ENCODE results near the gene PRKAG3. TPM values are rescaled to one million over a fixed set of nuclear protein-coding genes. Genes with fewer than 3 reads are reported as not detected.
A peak's percentile ranks its signal among the peaks of the same experiment; 100 is the strongest.
"Not testable (repeated sequence)": the region's sequence is repeated elsewhere in the genome, so short reads cannot be mapped to it uniquely, and the experiment has no call there.

The PRKAG3 gene
- polyA plus RNA-seq, 1 donor = 0.15 TPM

DNA sequence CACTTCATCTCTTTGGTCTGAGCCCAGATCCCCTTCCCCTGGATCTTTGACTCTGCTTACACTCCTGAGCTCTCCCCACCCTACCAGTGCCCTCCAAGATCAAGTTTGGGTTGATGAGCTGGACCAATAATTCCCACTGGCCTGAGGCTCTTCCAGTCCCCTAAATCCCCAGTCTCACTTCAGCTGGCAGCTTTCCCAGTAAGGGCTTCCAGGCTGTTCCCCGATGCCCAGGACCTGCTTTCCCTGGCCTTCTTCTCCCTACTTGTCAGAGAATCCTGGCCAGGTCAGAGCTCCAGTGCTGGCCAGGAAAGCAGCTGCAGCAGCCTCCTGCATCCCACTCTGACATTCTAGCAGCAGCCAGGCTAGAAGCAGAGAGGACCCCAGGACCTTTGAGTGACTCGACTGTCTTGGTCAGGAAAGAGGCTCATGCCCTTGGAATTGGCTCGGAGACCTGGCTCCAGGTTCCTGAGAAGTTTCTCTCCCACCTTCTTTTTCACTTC, 31.5 kb upstream of the PRKAG3 start:
- no peak for DNase-seq

DNA sequence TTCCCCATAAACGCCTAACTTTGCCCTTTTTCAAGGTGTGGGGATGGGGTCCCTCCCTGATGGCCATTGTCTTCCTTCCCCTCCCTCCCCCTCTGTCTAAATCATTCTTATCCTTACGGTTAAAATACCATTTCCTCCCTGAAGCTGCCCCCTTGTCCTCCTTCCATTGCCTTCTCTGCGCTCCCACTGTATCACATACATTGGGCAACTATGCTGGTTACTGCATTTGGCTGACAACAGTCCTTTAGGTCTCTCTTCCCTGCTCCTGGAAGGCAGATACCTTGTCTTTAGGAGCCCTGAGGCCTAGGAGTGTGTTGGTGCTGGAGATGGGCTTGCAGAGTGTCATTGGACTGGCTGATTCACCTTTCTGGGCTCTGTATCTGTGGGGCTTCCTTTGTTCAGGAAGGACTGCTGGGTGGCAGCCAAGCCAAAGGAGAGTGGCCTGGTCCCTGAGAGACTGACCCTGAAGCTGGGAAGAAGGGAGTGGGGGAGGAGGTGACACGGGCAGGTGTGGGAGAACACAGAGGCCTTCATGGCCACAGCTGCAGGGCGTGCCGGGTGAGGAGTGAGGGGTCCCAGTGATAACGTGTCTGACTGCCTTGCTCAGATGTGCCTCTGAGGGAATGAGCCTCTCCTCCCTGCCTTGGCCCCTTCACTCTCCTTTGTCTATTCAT, 30.2 kb upstream of the PRKAG3 start:
- DNase-seq = no peak

DNA sequence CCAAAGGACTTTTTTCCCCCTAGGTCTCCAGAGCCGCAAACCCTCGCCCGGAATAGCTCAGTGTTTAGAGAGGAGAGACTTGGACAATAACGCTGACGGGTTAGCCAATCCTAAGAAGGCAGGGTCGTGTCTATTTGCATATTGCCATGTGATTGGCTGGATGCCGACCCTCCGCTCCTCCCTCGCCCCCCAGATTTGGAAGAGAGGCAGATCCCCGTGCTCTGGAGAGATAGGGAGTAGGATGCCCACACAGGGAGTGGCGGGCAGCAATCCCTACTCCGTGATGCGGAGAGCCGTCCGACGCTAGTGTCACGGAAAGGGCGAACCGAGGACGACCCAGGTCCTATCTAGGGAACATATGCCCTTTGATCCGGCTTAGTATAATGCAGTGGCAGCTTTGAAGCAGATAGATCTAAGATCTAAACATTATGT, 29.4 kb upstream of the PRKAG3 start:
- peak; percentile 84 for DNase-seq

DNA sequence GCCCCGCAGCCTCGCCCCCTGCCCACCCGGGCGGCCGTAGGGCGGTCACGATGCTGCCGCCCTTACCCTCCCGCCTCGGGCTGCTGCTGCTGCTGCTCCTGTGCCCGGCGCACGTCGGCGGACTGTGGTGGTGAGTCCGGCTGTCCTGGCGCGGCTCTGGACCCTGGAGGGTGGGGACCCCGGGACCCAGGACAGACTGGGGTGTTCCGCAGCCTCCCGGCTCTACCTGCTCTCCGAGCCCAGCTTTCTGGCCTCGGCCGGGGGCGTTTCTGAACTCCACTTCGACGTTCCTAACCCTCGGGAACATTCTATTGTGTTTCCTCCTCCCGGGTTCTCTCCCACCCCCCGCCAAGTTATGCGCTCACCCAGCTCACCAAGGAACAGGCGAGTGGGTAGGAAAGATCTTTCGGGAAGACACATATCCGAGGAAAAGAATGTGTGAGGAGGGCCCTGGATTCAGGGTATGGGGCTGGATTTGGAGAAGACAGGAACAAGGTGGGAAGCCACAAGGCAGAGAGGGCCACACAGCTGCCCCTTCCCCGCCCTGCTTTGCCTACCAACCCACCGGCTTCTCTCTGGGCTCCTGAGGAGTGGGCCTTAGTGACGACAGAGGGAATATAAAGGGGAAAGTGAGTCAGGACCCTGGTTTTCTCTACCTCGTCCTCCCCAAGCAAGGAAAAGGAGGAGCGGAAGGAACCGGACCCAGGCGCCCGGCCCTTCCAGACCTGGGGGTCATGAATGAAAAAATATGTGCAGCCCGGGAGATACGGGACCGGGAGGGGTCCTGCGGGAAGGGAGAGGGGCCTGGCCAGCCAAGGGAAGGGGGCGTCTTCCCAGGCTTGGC, 28.6 kb upstream of the PRKAG3 start:
- DNase-seq = no peak

DNA sequence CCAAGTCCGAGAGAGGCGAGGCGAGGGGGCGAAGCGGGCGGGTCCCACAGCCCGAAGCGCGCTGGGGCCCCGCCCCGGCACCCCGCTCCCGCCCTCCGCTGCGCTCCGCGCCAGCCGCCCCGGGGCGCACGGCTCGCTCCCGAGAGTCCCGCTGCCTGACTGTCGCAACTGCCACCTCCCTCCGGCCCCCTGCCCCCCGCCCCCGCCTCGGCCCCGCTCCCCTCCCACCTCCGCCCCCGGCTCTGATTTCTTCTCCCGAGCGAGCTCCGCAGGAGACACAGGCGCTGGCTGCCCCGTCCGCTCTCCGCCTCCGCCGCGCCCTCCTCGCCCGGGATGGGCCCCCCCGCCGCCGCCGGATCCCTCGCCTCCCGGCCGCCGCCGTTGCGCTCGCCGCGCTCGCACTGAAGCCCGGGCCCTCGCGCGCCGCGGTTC, 28.0 kb upstream of the PRKAG3 start, which contains the start of gene WNT6:
WNT6 (plus strand) TSS at position 250 of the 432 bp plus-strand sequence. CDS start 233 bp downstream, outside the sequence.
- DNase-seq = no peak

DNA sequence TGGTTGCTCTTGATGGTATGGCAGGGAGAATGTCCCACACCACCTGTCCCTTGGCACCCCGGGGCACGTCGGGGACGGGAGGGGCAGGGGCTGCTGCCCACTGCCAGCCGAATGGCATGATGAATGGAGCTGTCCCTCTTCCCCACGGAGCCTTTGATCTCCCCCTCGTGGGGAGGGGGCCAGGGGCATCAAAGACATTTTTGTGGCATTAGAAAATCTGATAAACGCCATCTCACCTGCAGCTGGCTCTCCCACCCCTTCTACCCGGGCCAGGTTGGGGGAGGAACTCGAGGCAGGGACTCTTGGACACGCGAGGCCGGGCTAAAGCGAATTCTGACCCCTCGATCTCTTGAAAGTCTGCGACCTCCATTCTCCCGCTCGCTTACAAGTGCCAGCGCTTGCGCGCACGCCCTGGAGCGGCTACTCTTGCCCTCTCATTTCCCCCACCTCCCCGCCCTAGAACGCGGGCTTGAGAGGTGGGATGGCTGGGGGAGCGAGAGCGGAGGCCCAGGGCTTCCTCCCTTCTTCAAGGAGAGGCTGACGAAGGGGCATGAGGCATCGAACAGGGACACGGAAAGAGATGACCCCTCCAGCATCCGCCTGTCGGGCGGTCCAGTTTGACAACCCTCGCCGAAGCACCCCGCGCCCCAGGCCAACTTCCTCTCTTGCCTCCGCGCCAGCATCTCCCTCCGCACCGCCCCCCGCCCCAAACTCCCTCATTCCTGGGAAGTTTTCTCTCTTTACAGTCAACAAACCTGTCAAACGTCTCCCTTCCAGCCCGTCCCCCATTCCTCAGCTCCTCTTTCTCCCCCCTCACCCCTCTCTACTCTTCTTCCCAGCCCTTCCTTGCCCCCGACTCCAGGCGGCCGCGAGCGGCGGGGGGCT, 27.3 kb upstream of the PRKAG3 start:
- no peak for DNase-seq

DNA sequence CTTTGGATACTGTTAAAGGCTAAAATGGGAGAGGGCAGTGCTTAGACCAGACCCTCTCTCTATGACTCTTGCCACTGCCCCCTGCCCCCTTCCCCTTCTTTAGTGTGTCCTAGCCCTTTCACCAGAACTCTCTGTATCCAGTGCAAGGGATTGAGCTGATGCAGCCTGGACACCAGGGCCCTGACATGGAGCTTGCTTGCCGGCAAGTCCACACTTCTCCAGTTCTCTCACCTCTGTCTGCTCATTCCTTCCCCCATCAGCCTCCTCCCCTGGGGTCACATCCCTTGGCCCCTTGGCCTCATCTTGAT, 26.5 kb upstream of the PRKAG3 start:
- DNase-seq = no peak

DNA sequence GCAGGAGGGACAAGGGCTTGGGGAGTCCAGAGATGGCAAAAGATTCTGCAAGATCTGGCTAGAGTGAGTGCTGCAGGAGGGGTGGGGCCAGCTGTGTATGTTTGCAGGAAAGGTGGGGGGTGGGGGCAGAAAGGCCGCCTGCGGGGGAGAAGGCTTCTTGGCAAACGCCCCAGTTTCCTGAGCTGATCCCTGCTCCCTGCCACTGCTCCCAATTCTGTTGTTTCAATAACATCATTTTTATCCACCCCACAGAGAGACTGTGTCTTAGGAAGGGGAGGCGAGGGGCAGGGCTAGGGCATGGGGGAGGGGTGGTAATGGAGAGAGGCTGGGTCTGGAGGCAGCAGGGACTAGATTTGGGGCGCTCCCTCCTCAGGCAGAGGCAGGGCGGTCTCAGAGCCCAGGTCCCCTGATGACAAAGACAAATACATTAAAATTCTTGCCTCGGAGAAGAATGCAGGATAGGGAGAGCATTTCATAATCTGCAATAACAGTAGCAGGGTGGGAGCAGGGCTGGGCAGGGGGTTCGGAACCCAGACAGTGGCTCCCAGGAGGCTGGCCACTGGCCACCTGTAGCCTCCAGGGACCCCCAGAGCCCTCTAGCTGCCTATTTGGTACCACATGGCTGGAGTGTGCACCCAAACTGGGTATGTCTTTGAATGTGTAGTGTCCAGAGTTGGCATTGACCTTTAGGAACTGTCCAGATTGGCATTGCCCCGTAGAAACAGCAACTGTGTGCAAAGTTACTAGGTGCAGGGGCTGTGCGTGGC, 26.0 kb upstream of the PRKAG3 start:
- DNase-seq = no peak

DNA sequence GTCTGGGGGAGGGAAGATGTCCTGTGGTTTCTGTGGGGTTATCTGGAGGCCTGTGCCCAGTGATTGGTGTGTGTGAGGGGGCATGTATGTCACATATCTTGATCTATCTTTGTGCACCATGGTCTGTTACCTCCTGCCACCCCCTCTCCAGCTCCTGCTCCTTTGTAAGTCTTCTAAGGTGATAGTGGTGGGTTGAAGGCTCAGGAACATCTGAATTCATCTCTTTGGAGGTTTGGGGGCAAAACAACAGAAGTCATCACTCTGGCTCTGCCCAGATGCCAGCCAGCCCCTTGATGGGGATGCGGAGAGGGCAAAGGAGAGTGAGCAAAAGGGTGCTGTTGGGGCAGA, 25.3 kb upstream of the PRKAG3 start:
- no peak for DNase-seq

DNA sequence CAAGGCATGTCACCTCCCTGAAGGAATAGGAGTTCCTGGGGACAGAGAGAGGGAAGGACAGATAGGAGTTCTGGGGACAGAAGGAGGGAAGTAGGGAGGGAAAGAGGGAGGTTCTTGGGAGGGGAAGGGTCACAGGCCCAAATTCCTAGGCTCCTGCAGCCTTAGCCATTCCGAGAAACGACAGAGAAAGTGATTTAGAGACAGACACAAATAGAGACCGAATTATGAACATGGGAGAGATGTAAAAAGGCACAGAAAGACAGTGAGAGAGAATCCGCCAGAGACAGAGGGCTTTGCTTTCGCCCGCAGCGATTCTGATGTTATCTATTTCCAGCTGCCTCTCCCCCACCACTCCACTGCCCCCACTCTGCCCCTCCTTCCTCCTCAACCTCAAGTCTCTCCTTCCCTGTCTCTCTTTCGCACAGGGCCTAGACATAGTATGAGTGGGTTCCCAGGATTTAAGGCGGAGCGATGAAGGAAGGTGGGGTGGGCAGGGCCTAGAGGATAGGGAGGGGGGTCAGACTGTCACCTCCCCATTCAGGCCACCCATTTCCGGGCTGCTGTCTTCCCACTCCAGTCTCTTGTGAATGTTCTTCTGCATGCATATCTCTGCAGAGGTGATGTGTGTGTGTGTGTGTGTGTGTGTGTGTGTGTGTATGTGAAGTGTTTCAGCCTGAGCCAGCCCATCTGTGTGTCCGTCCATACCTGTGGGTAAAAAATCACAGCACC, 24.7 kb upstream of the PRKAG3 start:
- no peak for DNase-seq

DNA sequence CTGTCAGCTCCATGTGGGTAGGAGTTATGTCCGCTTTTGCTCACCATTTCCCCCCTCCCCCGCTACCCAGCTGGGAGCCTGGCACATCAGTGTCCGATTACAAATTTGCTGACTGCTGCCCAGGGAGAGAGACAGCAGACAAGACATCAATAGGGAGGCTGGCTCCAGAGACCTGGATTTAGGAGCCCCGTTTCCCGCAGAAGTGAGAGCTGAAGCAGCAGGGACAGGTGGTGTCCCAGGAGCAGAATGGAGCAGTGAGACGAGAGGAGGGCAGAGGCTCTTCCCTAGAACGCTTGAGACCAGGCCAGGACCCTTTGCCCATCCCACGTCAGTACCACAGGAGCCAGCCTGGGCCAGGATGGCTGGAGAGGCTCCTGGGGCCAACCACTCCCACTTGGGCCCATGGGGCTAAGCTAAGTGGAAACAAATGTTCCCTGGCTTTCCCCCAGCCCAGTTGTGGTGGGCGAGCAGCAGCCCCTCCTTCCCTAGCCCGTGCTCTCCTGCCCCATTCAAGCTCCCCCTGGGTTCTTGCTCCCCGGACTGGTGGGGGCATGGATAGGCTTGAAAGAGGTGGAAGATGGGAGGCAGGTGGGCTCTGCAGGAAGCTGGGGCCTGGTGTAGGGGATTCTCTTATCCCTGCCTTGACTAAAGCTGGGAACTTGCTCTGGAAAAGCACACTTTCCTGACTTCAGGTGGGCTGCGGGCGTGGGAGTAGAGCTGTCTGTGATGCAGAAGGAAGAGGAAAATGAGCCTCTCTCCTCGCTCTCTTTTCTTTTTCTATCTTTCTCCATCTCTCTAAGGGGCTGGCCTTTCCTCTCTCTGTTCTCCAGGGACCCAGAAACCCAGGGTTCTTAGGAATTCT, 23.9 kb upstream of the PRKAG3 start:
- no peak for DNase-seq

DNA sequence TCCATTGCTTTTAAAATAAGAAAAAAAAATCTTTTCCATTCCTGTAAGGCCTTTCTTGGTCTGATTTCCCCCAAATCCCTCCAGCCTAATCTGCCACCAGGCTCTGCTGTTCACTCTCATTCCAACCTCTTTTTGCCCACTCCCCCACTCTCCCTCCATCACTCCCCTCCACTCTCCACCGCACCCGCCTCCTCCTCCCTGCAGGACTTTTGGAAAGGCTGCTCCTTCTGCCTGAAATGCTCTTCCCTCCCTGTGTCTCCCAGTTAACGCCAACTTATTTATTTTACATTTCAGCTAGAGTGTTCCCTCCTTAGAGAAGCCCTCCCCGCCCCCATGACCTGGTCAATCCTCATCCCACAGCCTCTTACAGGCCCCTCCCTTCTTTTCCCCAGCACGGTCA, 23.3 kb upstream of the PRKAG3 start:
- DNase-seq = no peak

DNA sequence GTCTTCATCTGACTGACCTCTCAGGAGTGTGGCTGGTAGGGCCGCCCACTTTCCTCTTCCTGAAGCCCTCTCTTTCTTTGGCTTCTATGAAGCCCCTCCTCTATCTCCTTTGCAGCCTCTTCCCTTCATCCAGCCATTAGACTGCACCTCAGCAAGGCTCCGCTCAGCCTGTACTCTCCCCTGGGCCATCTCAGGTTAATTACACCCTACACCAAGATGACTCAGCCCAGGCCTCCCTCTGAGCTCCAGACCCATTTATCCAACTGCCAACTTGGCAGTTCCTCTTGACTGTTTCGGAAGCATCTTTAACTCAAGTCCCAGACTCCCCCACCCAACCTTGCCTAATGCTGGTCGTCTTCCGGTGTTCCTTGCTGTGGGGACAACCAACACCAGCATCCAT, 22.2 kb upstream of the PRKAG3 start:
- DNase-seq = no peak

DNA sequence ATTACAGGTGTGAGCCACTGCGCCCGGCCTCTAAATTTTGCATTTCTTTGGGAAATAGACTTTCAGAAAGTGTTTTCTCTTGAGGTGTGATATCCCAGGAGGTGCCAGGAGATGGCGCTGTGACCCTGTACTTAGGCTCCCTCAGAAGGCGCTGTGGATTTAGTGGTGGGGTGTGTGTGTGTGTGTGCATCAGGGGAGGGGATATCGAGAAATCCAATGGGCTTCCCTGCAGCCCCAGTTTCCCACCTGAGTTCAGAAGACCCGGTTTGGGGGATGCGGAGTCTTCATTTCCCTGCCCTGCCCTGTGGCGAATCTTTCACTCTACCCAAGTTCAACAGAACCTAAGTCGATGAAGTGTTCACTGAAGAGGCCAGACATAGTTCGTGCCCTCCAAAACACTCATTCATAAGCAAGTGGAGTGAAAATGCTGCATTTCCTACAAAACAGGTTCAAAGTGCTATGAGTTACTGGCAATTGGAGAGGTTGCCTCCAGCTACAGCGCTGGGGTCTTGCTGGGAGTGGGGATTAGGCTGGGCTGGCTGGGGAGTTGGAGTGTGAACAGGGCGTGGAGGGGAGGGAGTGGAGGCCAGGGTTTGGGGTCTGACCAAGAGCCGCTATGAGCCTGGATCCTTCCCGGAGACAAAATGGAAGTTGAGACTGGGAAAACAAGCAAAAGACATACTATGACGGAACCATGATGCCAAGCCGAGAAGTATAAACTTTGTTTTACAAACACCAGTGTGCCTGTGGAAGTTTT, 21.5 kb upstream of the PRKAG3 start:
- DNase-seq = peak; percentile 55

DNA sequence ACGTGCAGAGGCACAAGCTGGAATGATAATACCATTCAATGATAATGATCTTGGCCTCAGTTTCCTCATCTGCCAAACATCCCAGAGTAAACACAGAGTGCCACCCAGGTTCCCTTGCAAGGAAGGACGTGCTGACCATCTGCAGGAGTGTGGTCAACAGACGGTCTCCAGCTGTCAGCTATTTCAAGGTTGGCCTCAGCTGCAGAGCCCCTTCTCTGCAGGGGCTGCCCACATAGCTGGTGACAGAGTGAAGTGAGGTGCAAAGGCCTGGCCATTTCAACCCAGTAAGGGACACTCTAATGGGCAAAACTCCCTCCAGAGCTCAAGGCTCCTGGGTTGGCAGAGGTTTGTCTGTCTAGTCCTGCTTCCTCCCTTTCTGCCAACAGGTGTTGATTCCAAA, 19.7 kb upstream of the PRKAG3 start:
- DNase-seq = no peak

DNA sequence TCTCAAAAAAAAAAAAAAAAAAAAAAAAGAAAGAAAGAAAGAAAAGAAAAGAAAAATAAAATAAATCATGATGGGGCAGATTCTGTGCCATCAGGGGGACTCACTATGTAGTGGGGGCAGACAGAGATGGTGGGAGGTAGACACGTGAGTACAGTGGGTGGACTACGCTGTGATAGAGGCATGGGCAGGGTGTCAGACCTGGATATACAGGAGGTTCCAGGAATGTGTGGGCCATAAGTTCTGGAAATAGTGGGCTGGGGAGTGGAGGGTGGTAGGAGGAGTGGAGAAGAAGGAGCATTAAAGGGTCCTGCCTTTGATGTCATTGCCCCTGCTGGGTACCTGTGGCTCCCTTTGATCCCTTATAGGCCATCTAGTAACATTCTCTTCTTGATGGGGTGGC, 19.2 kb upstream of the PRKAG3 start:
- DNase-seq = no peak

DNA sequence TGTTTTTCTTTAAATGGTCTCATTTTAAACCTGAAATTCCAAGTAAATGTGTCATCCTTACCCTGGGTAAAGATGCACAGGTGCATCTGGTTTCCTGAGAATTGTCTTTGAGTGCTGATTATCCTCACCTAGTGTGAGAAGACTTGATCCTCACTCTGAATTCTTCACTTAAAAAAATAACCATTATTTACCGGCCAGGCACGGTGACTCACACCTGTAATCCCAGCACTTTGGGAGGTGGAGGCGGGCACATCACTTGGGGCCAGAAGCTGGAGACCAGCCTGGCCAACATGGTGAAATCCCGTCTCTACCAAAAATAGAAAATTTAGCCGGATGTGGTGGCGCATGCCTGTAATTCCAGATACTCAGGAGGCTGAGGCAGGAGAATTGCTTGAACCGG, 18.1 kb upstream of the PRKAG3 start:
- no peak for DNase-seq

DNA sequence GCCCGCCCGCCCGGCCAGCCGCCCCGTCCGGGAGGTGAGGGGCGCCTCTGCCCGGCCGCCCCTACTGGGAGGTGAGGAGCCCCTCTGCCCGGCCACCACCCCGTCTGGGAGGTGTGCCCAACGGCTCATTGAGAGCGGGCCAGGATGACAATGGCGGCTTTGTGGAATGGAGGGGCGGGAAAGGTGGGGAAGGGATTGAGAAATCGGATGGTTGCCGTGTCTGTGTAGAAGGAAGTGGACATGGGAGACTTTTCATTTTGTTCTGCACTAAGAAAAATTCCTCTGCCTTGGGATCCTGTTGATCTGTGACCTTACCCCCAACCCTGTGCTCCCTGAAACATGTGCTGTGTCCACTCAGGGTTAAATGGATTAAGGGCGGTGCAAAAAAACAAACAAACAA, 15.4 kb upstream of the PRKAG3 start:
- not testable (repeated sequence) for DNase-seq

DNA sequence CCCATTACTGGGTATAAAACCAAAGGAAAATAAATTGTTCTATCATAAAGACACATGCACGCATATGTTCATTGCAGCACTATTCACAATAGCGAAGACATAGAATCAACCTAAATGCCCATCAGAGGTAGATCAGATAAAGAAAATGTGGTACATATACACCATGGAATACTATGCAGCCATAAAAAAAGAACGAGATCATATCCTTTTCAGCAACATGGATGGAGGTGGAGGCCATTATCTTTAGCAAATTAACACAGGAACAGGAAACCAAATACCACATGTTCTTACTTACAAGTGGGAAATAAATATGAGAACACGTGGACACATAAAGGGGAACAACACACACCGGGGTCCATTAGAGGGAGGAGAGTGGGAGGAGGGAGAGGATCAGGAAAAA, 12.7 kb upstream of the PRKAG3 start:
- DNase-seq = not testable (repeated sequence)
